IMR-90 (cell line): ENCODE measurements around the gene TYSND1. TPM values are rescaled to one million over a fixed set of nuclear protein-coding genes. Genes with fewer than 3 reads are reported as not detected.

Experiments used
- ATAC-seq: fragments of 200-7000 bp; cut with Tn5 transposase; 2 replicates; pipeline ENCODE4 v1.9.1; 2020; ENCODE audit warnings: low read depth, mild to moderate bottlenecking, moderate library complexity
- BruUV-seq: library from RNA; stranded (reverse); fragments of 400-500 nt; replicated peaks from 2 replicates; lab custom pipeline; 2021; lab: Mats Ljungman, UMichigan
- CTCF ChIA-PET: fragments of 300-600 bp; formaldehyde crosslinking; extraction: SDS; loops from one replicate; lab custom pipeline; 2021; ENCODE audit warnings: antibody characterized with exemption; lab: Yijun Ruan, JAX
- POLR2A ChIA-PET: fragments of 300-600 bp; sonication (Branson Sonifier 250); formaldehyde crosslinking; loops from one replicate; lab custom pipeline; 2022; ENCODE audit warnings: antibody characterized with exemption; ENCODE audit not compliant: unreplicated experiment; lab: Charles Lee
- DNase-seq: peaks from one replicate; pipeline ENCODE4 v3.0.0; 2013
- H2AFZ ChIP-seq: replicated peaks from 2 replicates; pipeline ENCODE3; 2013; ENCODE audit warnings: low read length, mild to moderate bottlenecking; ENCODE audit not compliant: poor library complexity
- H2AK5ac ChIP-seq: 2 replicates; pipeline ENCODE4 v1.6.1; 2013; ENCODE audit warnings: low read depth, low read length, inconsistent platforms
- H2AK9ac ChIP-seq: replicated peaks from 2 replicates; pipeline ENCODE3; 2013; ENCODE audit warnings: mild to moderate bottlenecking, low read depth, low read length, moderate library complexity; ENCODE audit not compliant: poor library complexity
- H2BK120ac ChIP-seq: 2 replicates; pipeline ENCODE4 v1.6.1; 2013; ENCODE audit warnings: low read depth, low read length, inconsistent platforms
- H2BK15ac ChIP-seq: 3 replicates; pipeline ENCODE4 v1.6.1; 2013; ENCODE audit warnings: low read depth, low read length, inconsistent platforms
- H2BK20ac ChIP-seq: 2 replicates; pipeline ENCODE4 v1.6.1; 2013; ENCODE audit warnings: low read depth, mild to moderate bottlenecking, inconsistent platforms, low read length, moderate library complexity
- H2BK5ac ChIP-seq: 2 replicates; pipeline ENCODE4 v1.6.1; 2013; ENCODE audit warnings: mild to moderate bottlenecking, low read depth, low read length, inconsistent platforms; ENCODE audit not compliant: poor library complexity, severe bottlenecking
- H3K14ac ChIP-seq: replicated peaks from 2 replicates; pipeline ENCODE4 v1.6.1; 2013; ENCODE audit warnings: low read depth, low read length, inconsistent platforms
- H3K18ac ChIP-seq: 2 replicates; pipeline ENCODE4 v1.6.1; 2013; ENCODE audit warnings: low read depth, low read length, control low read depth
- H3K23ac ChIP-seq: 2 replicates; pipeline ENCODE4 v1.6.1; 2013; ENCODE audit warnings: low read depth, low read length, inconsistent platforms
- H3K27ac ChIP-seq: 2 replicates; pipeline ENCODE4 v1.5.1; 2013; ENCODE audit warnings: mild to moderate bottlenecking, control low read depth, low read length; ENCODE audit not compliant: insufficient read depth
- H3K27me3 ChIP-seq: 2 replicates; pipeline ENCODE4 v1.6.1; 2013; ENCODE audit warnings: low read length; ENCODE audit not compliant: control insufficient read depth, insufficient read depth
- H3K36me3 ChIP-seq: 2 replicates; pipeline ENCODE4 v1.6.1; 2013; ENCODE audit warnings: low read length, mixed read lengths; ENCODE audit not compliant: control insufficient read depth, insufficient read depth
- H3K4ac ChIP-seq: 2 replicates; pipeline ENCODE4 v1.6.1; 2013; ENCODE audit warnings: low read depth, low read length, inconsistent platforms
- H3K4me1 ChIP-seq: 2 replicates; pipeline ENCODE4 v1.6.1; 2013; ENCODE audit warnings: low read length, mixed read lengths; ENCODE audit not compliant: control insufficient read depth, insufficient read depth
- H3K4me2 ChIP-seq: 2 replicates; pipeline ENCODE4 v1.6.1; 2013; ENCODE audit warnings: low read depth, mild to moderate bottlenecking, control low read depth, low read length, moderate library complexity
- H3K4me3 ChIP-seq: 2 replicates; pipeline ENCODE4 v1.5.1; 2013; ENCODE audit warnings: low read depth, mild to moderate bottlenecking, control low read depth, low read length, moderate library complexity; ENCODE audit not compliant: insufficient read depth
- H3K56ac ChIP-seq: 2 replicates; pipeline ENCODE4 v1.6.1; 2013; ENCODE audit warnings: low read length, inconsistent platforms; ENCODE audit not compliant: insufficient read depth; ENCODE audit errors: extremely low read depth
- H3K79me1 ChIP-seq, 2 experiments: 2 replicates each; pipeline ENCODE4 v1.6.1; 2013; ENCODE audit warnings: low read length in 2 of 2, inconsistent platforms in 1 of 2, low read depth in 1 of 2
- H3K9ac ChIP-seq: 2 replicates; pipeline ENCODE4 v1.6.1; 2013; ENCODE audit warnings: low read depth, low read length, control low read depth
- H3K9me1 ChIP-seq: 2 replicates; pipeline ENCODE4 v1.6.1; 2013; ENCODE audit warnings: low read length, inconsistent platforms; ENCODE audit not compliant: insufficient read depth
- H3K9me3 ChIP-seq: 2 replicates; pipeline ENCODE4 v1.6.1; 2013; ENCODE audit warnings: low read length; ENCODE audit not compliant: control insufficient read depth, insufficient read depth
- H4K20me1 ChIP-seq: 2 replicates; pipeline ENCODE4 v1.6.1; 2013; ENCODE audit warnings: low read length, inconsistent platforms; ENCODE audit not compliant: insufficient read depth
- H4K5ac ChIP-seq: 2 replicates; pipeline ENCODE4 v1.6.1; 2013; ENCODE audit warnings: mild to moderate bottlenecking, low read depth, low read length, control low read depth
- H4K8ac ChIP-seq, 2 experiments: 2 replicates each; pipeline ENCODE4 v1.6.1; 2013; ENCODE audit warnings: low read depth in 2 of 2, low read length in 2 of 2, control low read depth in 1 of 2, inconsistent platforms in 1 of 2
- H4K91ac ChIP-seq: 2 replicates; pipeline ENCODE4 v1.6.1; 2013; ENCODE audit warnings: low read depth, low read length, inconsistent platforms; ENCODE audit not compliant: insufficient read depth
- BHLHE40 ChIP-seq: fragments of 150-350 bp; IDR thresholded peaks from 2 replicates; pipeline ENCODE4 v1.6.1; 2016; ENCODE audit warnings: mild to moderate bottlenecking, low read depth, low read length
- CEBPB ChIP-seq: IDR thresholded peaks from 2 replicates; pipeline ENCODE4 v1.6.1; 2012; ENCODE audit warnings: low read depth, low read length, improper control_type of control experiment
- CHD1 ChIP-seq: IDR thresholded peaks from 2 replicates; pipeline ENCODE4 v1.6.1; 2012; ENCODE audit warnings: low read depth, low read length, improper control_type of control experiment
- CTCF ChIP-seq: conservative IDR thresholded peaks from 2 replicates; pipeline ENCODE4 v1.5.1; 2012; ENCODE audit warnings: mild to moderate bottlenecking, low read depth, low read length, improper control_type of control experiment
- ELK1 ChIP-seq: fragments of 150-350 bp; IDR thresholded peaks from 2 replicates; pipeline ENCODE4 v1.6.1; 2016; ENCODE audit warnings: low read depth, mild to moderate bottlenecking, low read length, moderate library complexity, borderline replicate concordance
- FOS ChIP-seq: fragments of 150-350 bp; IDR thresholded peaks from 2 replicates; pipeline ENCODE4 v1.6.1; 2016; ENCODE audit warnings: low read depth, low read length
- MAFK ChIP-seq: IDR thresholded peaks from 2 replicates; pipeline ENCODE4 v1.6.1; 2012; ENCODE audit warnings: low read depth, low read length, improper control_type of control experiment
- MAZ ChIP-seq: IDR thresholded peaks from 2 replicates; pipeline ENCODE4 v1.6.1; 2012; ENCODE audit warnings: low read depth, mild to moderate bottlenecking, low read length, improper control_type of control experiment, moderate library complexity, borderline replicate concordance
- MXI1 ChIP-seq: IDR thresholded peaks from 2 replicates; pipeline ENCODE4 v1.6.1; 2012; ENCODE audit warnings: low read depth, mild to moderate bottlenecking, low read length, moderate library complexity, borderline replicate concordance
- NFE2L2 ChIP-seq: fragments of 150-350 bp; IDR thresholded peaks from 2 replicates; pipeline ENCODE4 v1.6.1; 2016; ENCODE audit warnings: low read depth, mild to moderate bottlenecking, low read length
- POLR2A ChIP-seq: IDR thresholded peaks from 2 replicates; pipeline ENCODE4 v1.6.1; 2012; ENCODE audit warnings: mild to moderate bottlenecking, low read depth, low read length
- RAD21 ChIP-seq: IDR thresholded peaks from 2 replicates; pipeline ENCODE4 v1.6.1; 2012; ENCODE audit warnings: low read length, improper control_type of control experiment
- RCOR1 ChIP-seq: IDR thresholded peaks from 2 replicates; pipeline ENCODE4 v1.6.1; 2012; ENCODE audit warnings: mild to moderate bottlenecking, low read length, improper control_type of control experiment; ENCODE audit not compliant: insufficient replicate concordance
- RFX5 ChIP-seq: IDR thresholded peaks from 2 replicates; pipeline ENCODE4 v1.8.0; 2012; ENCODE audit warnings: low read depth, mild to moderate bottlenecking, low read length, moderate library complexity
- SMC3 ChIP-seq: fragments of 150-350 bp; IDR thresholded peaks from 2 replicates; pipeline ENCODE4 v1.6.1; 2016; ENCODE audit warnings: low read depth, mild to moderate bottlenecking, antibody characterized with exemption, low read length, moderate library complexity
- USF2 ChIP-seq: fragments of 150-350 bp; IDR thresholded peaks from 2 replicates; pipeline ENCODE4 v1.6.1; 2017; ENCODE audit warnings: mild to moderate bottlenecking, antibody characterized with exemption, low read length, low read depth
- WGBS, 2 experiments: methylation state at CpG; one replicate each; pipeline versions ENCODE4 v1.1.5 to v1.1.7; 2013; ENCODE audit warnings: missing lambda C conversion rate in 2 of 2; ENCODE audit not compliant: insufficient read length in 1 of 2; ENCODE audit errors: extremely low coverage in 2 of 2; 5-methylcytosine and 5-hydroxymethylcytosine counted together
- dilution Hi-C: fragments of 300-500 bp; cut with HindIII; formaldehyde crosslinking; loops from one replicate; pipeline ENCODE4 v1.14.3; 2018; ENCODE audit warnings: low sequenced_read_pairs; ENCODE audit not compliant: unreplicated experiment
- in situ Hi-C: fragments of 300-500 bp; cut with MboI; formaldehyde crosslinking; loops from 3 replicates; pipeline ENCODE4 v1.14.3; 2019; ENCODE audit warnings: low sequenced_read_pairs, inconsistent platforms, mixed read lengths
- intact Hi-C: fragments of 100-400 bp; cut with micrococcal nuclease; formaldehyde crosslinking; loops from 2 replicates; pipeline ENCODE4 v1.10.0; 2022
- polyA plus RNA-seq, 3 experiments: library from polyadenylated mRNA; depleted of rRNA; stranded (reverse); fragments of >200 nt; gene quantifications; 2 replicates each; pipeline ENCODE4 v1.2.3, GENCODE V29; 2012; ENCODE audit warnings: low replicate concordance in 1 of 3
- total RNA-seq: library from RNA; depleted of rRNA; stranded (reverse); fragments of >200 nt; gene quantifications from 2 replicates; pipeline ENCODE4 v1.2.3, GENCODE V29; 2012

Gene TYSND1
- total and polyA plus RNA-seq, 2 of the 4 experiments (the other 2 are of a cell fraction) = 2.9 to 4.1 TPM

GRCh38 chr10:70135684-70136083, 10.8 kb downstream of the TYSND1 start:
- CTCF ChIA-PET = interaction anchor here (1.1 to 1.3 kb wide), 2 partner anchors 11 to 20 kb away, joined by 3 to 4 read pairs; partner anchors contain the start of gene TYSND1
- no peak overlapping the region for H2BK120ac ChIP-seq
- 100% methylated on average over 3 of the region's 7 CpGs; no CpG with 5 or more reads in 1 of the 2 experiments for WGBS, 2 experiments
- peaks cover 16% of the 10 kb centered on the region for H3K4me1 ChIP-seq
- BruUV-seq = no TSS peak
- H2AFZ ChIP-seq = no peak overlapping the region
- H3K4me3 ChIP-seq = no peak overlapping the region
- H2BK20ac ChIP-seq = no peak overlapping the region
- H3K27me3 ChIP-seq = no peaks in the 10 kb centered on the region
- no peak overlapping the region for H3K4me2 ChIP-seq
- H3K9me3 ChIP-seq = no peaks in the 10 kb centered on the region
- H3K9me1 ChIP-seq = peaks cover 19% of the 10 kb centered on the region
- no peak overlapping the region for H3K14ac ChIP-seq
- no peaks in the 10 kb centered on the region; the same call in 1 of the 2 replicates for H4K20me1 ChIP-seq
- no peak overlapping the region for H3K4ac ChIP-seq
- no peak overlapping the region for H3K18ac ChIP-seq
- no peak overlapping the region for H4K91ac ChIP-seq
- no peak for ATAC-seq
- H3K79me1 ChIP-seq = peaks cover 7 to 26% of the 10 kb centered on the region in 2 experiments; a peak in 3 of 4 replicates
- no peak for DNase-seq
- no peak overlapping the region for H3K9ac ChIP-seq
- in situ Hi-C loops = loop anchor here (10.0 kb wide), 1 partner anchor 229 kb away; no protein-coding TSS in a partner anchor
- H3K36me3 ChIP-seq = peaks cover 10% of the 10 kb centered on the region
- no peak overlapping the region for H2BK15ac ChIP-seq
- H3K27ac ChIP-seq = no peak overlapping the region
- H2AK5ac ChIP-seq = no peak overlapping the region
- H4K5ac ChIP-seq = no peak overlapping the region
- TF ChIP-seq RFX5 (no peak), POLR2A (no peak), RAD21 (no peak), BHLHE40 (no peak), ELK1 (no peak), MAFK (no peak), MAZ (no peak), FOS (no peak), RCOR1 (no peak), MXI1 (no peak), SMC3 (no peak), CHD1 (no peak), CTCF (no peak), CEBPB (no peak), USF2 (no peak), NFE2L2 (no peak)
- H2BK5ac ChIP-seq = no peak overlapping the region
- no peak overlapping the region for H3K56ac ChIP-seq
- dilution Hi-C loops = no loop called here
- no peak overlapping the region for H3K23ac ChIP-seq
- intact Hi-C loops = no loop called here
- H4K8ac ChIP-seq = no peak overlapping the region
- H2AK9ac ChIP-seq = no peak overlapping the region
- POLR2A ChIA-PET = no interaction called here
